ENCODE data around the gene SIGLEC14.

Gene SIGLEC14

DNA sequence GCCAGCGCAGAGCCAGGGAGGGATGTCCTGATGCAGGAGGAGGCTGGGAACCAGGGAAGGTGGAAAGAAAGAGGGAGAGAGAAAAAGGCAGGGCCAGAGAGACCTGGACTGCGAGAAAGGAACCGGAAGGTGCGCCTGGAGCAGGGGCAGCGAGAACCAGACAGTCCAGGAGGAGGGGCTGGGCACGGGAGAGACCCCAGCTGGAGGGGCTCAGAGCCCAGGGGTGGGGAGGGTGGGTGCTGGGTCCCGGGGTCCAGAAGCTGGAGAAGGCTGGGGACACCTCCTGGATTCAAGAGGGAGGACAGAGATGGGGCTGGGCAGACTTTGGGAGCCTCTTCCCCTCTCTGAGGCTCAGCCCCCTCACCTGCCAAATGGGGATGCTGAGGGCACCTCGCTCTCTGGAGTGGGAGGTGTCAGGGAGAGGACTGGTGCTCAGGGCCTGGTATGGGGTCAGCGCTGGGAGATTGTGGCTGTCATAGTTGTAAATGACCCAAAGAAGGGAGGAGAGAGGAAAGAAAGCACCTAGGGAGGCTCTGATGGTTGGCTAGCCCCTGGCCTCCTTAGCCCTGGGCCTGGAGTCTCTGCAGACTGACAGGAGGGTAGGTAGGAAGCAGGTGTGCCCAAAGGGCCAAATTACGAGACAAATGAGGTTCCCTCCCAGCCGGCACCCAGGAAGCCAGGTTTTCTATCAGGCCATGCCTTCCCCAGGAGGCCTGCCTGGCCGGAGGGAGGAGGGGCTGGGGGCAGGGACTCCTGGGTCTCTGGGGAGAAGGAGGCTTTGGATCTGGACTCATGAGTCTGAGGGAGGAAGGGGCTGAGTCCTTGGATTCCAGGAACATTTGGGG lies 45.2 kb upstream of the SIGLEC14 start:
- DNase-seq (ENCODE audit: low spot score) = peak; percentile 17
- in situ Hi-C loops (cut with MboI; ENCODE audit: low pct_unique_long_range_greater_than_20kb, low sequenced_read_pairs, unreplicated experiment) = no loop called here
- TF ChIP-seq CTCF (IDR thresholded peaks at IDR 0.05; ENCODE audit: extremely low read depth, insufficient read depth, missing control alignments) = no peak

DNA sequence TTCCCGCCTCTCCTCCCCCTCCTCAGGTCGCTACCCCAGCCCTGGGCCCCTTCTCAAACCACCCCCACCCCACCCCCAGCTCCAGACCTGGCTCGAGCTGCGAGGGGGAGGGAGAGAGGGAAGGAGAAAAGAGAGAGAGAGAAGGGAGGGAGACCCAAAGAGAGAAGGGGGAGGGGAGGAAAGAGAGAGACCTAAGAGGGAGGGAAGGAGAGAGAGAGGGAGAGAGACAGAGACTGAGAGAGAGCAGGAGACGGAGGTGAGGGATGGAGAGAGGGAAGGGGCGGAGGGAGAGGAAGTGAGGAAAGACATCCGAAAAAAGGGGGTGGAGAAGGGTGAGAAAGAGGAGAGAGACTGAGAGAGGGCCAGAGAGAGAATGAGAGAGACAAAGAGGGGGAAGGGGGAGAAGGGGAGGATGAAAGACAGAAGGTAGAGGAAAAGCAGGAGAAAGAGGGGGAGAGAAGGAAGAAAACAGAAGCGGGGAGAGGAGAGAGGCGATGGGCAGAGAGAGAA lies 44.5 kb upstream of the SIGLEC14 start:
- DNase-seq (ENCODE audit: low spot score) = peak; percentile 10
- in situ Hi-C loops (cut with MboI; ENCODE audit: low pct_unique_long_range_greater_than_20kb, low sequenced_read_pairs, unreplicated experiment) = no loop called here
- TF ChIP-seq CTCF (IDR thresholded peaks at IDR 0.05; ENCODE audit: extremely low read depth, insufficient read depth, missing control alignments) = no peak

DNA sequence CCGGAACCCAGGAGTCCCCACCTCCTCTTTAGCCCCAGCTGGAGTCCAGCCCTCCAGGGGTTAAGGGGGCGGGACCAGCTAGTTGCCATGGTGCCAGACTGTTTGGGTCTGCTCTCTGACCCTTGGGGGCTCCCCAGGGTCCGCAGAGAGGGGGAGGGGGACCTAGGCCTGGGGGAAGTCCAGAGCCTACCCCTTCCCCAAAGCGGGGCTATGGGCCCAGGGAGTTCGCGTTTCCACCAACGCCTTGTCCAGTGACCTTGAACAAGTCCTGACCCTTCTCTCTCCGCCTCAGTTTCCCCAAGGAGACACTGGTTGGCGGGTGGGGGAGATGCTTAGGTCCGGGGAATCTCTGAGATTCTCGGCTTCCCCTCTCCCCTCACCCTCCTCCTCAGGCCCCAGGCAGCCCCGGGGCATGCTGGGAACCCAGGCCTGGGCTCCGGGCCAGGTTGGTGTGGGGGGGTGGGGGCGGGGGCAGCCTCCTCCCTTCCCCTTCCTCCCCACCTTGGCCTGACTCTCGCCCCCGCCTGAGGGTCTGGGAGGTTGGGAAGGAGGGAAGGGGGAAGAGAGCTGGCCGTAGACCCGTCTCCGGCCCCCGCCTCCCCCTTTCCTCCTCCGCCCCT lies 43.9 kb upstream of the SIGLEC14 start:
- in situ Hi-C loops (cut with MboI; ENCODE audit: low pct_unique_long_range_greater_than_20kb, low sequenced_read_pairs, unreplicated experiment) = no loop called here
- no peak for TF ChIP-seq CTCF (IDR thresholded peaks at IDR 0.05; ENCODE audit: extremely low read depth, insufficient read depth, missing control alignments)
- DNase-seq (ENCODE audit: low spot score) = peak; percentile 92

DNA sequence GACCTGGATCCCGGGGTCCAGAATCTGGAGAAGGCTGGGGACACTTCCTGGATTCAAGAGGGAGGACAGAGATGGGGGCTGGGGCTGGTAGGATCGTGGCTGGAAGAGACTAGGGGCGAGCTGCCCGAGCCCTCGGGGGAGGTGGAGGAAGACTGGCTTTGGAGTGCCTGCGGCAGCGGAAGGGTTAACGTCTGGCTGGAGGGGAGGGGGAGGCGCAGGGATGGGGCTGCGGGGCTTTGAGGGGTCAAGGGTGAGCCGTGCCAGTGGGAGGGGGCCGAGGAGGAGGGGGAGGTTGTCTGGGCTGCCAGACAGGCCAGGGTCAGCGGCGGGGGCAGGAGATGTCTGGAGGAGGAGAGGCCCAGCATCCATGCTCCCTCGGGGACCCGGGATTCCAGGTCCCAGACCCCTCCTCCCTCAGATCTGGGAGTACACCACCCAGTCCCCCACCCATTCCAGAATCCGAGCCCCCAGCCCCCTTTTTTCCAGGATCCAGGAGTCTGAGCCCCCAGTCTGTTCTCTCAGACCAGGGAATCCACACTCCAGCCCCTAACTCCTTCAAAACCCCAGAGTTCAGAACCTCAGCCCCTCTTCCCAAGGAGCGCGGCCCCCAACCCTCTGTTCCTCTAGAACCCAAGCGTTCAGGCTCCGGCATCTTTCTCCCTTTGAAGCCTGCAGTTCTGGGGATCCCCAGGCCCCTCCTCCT lies 43.3 kb upstream of the SIGLEC14 start:
- TF ChIP-seq CTCF (IDR thresholded peaks at IDR 0.05; ENCODE audit: extremely low read depth, insufficient read depth, missing control alignments) = no peak
- in situ Hi-C loops (cut with MboI; ENCODE audit: low pct_unique_long_range_greater_than_20kb, low sequenced_read_pairs, unreplicated experiment) = no loop called here
- peak; percentile 54 for DNase-seq (ENCODE audit: low spot score)

DNA sequence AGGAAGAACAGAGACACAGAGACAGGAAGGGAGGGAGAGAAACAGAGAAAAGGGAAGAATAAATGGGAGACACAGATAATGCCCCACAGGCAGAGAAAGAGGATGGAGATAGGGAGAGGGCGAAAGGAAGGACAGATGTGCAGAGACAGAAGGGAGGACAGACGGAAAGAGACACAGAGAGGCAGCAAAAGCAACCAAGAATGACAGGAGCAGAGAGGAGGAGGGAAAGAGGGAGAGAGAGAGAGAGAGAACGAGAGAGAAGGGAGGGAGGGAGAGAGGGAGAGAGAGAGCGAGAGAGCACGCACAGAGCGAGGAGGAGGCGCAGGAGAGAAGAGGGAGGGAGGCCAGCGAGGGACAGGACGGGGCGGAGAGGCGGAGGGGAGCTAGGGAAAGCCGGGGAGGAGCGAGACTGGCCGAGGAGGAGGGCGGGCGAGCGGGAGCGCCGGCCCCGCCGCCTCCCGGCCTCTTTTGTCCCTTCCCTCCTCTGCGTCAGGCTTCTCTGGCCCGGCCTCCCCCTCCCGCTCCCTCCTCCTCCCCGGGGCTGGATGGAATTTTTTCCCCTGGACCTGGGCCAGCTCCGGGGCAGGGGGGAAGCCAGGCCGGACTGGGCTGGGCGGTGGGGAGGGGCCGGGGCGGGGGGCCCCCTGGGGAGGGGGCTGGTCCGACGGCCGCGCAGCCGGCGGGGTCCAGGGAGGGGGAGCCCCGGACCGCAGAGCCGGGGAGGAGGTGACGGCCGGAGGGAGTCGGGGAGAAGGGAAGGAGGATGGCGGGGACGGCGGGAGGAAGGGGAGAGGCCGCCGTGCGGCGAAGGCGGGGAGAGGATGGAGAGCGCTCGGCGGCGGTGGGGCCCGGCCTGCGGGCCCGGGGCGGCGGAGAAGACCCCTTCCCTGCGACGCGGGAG lies 42.3 kb upstream of the SIGLEC14 start:
- in situ Hi-C loops (cut with MboI; ENCODE audit: low pct_unique_long_range_greater_than_20kb, low sequenced_read_pairs, unreplicated experiment) = no loop called here
- no peak for TF ChIP-seq CTCF (IDR thresholded peaks at IDR 0.05; ENCODE audit: extremely low read depth, insufficient read depth, missing control alignments)
- DNase-seq (ENCODE audit: low spot score) = peak; percentile 54
